ENCODE measurements around the gene CHFR. TPM values are rescaled to one million over a fixed set of nuclear protein-coding genes. Genes with fewer than 3 reads are reported as not detected.
A peak's percentile ranks its signal among the peaks of the same experiment; 100 is the strongest.

Gene CHFR
- total and polyA plus RNA-seq, 9 of the 15 experiments (the other 6 are each of a cell fraction or from before 2014, with no cell fraction given): 0.61 to 33.9 (median 19.3) TPM

DNA sequence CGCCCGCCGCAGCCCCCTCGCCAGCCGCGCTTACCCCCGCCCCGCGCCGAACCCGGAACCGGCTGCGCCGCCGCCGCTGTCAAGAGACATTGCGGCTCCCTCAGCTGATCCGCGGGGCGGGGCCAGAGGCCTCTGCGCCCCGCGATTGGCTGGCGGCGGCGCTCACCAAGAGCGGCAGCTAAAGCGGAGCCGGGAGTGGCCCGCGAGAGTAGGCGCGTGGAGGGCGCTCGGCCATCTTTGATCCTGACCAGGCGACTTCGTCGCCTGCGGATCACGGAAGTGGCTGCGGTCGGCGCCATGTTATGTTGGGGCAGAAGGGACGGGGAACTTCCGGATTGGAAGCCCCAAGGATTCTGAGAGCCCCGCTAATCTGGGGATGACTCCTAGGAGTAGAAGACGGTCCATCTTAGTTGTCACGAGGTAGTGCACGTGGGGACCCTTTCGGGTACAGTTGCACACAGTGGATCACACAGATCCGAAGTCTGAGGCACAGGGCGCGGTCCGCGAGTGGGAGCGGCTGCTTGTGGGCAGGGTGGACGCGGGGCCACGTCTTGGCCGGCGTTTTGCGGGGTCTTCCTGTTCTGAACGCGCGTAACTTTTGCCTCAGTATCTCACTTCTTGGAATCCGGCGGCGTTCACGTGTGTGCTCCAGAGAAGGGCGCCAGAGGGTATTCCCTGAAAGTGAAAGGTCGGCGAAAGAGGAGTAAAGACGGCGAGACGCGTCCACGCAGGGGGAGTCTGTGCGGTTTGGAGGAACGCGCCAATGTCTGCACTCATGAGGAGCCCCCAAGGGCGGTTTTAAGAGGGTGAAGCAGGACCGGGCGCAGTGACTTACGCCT is at the start of gene CHFR (continued):
- TF ChIP-seq, protein P1, sequence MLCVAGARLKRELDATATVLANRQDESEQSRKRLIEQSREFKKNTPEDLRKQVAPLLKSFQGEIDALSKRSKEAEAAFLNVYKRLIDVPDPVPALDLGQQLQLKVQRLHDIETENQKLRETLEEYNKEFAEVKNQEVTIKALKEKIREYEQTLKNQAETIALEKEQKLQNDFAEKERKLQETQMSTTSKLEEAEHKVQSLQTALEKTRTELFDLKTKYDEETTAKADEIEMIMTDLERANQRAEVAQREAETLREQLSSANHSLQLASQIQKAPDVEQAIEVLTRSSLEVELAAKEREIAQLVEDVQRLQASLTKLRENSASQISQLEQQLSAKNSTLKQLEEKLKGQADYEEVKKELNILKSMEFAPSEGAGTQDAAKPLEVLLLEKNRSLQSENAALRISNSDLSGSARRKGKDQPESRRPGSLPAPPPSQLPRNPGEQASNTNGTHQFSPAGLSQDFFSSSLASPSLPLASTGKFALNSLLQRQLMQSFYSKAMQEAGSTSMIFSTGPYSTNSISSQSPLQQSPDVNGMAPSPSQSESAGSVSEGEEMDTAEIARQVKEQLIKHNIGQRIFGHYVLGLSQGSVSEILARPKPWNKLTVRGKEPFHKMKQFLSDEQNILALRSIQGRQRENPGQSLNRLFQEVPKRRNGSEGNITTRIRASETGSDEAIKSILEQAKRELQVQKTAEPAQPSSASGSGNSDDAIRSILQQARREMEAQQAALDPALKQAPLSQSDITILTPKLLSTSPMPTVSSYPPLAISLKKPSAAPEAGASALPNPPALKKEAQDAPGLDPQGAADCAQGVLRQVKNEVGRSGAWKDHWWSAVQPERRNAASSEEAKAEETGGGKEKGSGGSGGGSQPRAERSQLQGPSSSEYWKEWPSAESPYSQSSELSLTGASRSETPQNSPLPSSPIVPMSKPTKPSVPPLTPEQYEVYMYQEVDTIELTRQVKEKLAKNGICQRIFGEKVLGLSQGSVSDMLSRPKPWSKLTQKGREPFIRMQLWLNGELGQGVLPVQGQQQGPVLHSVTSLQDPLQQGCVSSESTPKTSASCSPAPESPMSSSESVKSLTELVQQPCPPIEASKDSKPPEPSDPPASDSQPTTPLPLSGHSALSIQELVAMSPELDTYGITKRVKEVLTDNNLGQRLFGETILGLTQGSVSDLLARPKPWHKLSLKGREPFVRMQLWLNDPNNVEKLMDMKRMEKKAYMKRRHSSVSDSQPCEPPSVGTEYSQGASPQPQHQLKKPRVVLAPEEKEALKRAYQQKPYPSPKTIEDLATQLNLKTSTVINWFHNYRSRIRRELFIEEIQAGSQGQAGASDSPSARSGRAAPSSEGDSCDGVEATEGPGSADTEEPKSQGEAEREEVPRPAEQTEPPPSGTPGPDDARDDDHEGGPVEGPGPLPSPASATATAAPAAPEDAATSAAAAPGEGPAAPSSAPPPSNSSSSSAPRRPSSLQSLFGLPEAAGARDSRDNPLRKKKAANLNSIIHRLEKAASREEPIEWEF (CRISPR knock-in tag; IDR thresholded peaks at IDR 0.05): no peak
- 0 out of 2 replicates have a peak, but pooled peaks have one; percentile 57 for TF ChIP-seq ZNF311 (CRISPR knock-in tag; IDR thresholded peaks at IDR 0.05)
- TF ChIP-seq, protein P2, sequence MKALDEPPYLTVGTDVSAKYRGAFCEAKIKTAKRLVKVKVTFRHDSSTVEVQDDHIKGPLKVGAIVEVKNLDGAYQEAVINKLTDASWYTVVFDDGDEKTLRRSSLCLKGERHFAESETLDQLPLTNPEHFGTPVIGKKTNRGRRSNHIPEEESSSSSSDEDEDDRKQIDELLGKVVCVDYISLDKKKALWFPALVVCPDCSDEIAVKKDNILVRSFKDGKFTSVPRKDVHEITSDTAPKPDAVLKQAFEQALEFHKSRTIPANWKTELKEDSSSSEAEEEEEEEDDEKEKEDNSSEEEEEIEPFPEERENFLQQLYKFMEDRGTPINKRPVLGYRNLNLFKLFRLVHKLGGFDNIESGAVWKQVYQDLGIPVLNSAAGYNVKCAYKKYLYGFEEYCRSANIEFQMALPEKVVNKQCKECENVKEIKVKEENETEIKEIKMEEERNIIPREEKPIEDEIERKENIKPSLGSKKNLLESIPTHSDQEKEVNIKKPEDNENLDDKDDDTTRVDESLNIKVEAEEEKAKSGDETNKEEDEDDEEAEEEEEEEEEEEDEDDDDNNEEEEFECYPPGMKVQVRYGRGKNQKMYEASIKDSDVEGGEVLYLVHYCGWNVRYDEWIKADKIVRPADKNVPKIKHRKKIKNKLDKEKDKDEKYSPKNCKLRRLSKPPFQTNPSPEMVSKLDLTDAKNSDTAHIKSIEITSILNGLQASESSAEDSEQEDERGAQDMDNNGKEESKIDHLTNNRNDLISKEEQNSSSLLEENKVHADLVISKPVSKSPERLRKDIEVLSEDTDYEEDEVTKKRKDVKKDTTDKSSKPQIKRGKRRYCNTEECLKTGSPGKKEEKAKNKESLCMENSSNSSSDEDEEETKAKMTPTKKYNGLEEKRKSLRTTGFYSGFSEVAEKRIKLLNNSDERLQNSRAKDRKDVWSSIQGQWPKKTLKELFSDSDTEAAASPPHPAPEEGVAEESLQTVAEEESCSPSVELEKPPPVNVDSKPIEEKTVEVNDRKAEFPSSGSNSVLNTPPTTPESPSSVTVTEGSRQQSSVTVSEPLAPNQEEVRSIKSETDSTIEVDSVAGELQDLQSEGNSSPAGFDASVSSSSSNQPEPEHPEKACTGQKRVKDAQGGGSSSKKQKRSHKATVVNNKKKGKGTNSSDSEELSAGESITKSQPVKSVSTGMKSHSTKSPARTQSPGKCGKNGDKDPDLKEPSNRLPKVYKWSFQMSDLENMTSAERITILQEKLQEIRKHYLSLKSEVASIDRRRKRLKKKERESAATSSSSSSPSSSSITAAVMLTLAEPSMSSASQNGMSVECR (CRISPR knock-in tag; IDR thresholded peaks at IDR 0.05): peak; percentile 72; the same call in 1 of the 2 replicates
- no peak for TF ChIP-seq ZNF354B (CRISPR knock-in tag; IDR thresholded peaks at IDR 0.05)
- TF ChIP-seq GABPB1 (CRISPR knock-in tag; IDR thresholded peaks at IDR 0.05): peak; percentile 89; the same call in 1 of the 2 replicates
- peak; percentile 38; the same call in 1 of the 2 replicates for TF ChIP-seq ZBTB7A (IDR thresholded peaks at IDR 0.05; ENCODE audit: borderline replicate concordance, control insufficient read depth, low read depth, low read length)
- no peak for TF ChIP-seq ZNF76 (CRISPR knock-in tag; IDR thresholded peaks at IDR 0.05; ENCODE audit: borderline replicate concordance)
- peak; percentile 61 for TF ChIP-seq TAF1 (IDR thresholded peaks at IDR 0.05; ENCODE audit: control insufficient read depth, extremely low read depth, insufficient read depth, low read length, severe bottlenecking)
- TF ChIP-seq, protein P3, sequence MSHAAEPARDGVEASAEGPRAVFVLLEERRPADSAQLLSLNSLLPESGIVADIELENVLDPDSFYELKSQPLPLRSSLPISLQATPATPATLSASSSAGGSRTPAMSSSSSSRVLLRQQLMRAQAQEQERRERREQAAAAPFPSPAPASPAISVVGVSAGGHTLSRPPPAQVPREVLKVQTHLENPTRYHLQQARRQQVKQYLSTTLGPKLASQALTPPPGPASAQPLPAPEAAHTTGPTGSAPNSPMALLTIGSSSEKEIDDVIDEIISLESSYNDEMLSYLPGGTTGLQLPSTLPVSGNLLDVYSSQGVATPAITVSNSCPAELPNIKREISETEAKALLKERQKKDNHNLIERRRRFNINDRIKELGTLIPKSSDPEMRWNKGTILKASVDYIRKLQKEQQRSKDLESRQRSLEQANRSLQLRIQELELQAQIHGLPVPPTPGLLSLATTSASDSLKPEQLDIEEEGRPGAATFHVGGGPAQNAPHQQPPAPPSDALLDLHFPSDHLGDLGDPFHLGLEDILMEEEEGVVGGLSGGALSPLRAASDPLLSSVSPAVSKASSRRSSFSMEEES (CRISPR knock-in tag; IDR thresholded peaks at IDR 0.05): peak; percentile 63; the same call in 1 of the 2 replicates
- TF ChIP-seq, protein P4, sequence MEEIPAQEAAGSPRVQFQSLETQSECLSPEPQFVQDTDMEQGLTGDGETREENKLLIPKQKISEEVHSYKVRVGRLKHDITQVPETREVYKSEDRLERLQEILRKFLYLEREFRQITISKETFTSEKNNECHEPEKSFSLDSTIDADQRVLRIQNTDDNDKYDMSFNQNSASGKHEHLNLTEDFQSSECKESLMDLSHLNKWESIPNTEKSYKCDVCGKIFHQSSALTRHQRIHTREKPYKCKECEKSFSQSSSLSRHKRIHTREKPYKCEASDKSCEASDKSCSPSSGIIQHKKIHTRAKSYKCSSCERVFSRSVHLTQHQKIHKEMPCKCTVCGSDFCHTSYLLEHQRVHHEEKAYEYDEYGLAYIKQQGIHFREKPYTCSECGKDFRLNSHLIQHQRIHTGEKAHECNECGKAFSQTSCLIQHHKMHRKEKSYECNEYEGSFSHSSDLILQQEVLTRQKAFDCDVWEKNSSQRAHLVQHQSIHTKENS (CRISPR knock-in tag; IDR thresholded peaks at IDR 0.05): no peak
- no peak for TF ChIP-seq TCF3 (CRISPR knock-in tag; IDR thresholded peaks at IDR 0.05)
- TF ChIP-seq SMARCA5 (IDR thresholded peaks at IDR 0.05): no peak
- TF ChIP-seq HNRNPLL (IDR thresholded peaks at IDR 0.05; ENCODE audit: low read depth, low read length, poor library complexity, severe bottlenecking): peak; percentile 80

Data from K562 (cell line).